ENCODE results near the gene MAP6D1. TPM values are rescaled to one million over a fixed set of nuclear protein-coding genes. Genes with fewer than 3 reads are reported as not detected.

MAP6D1 gene
- total and polyA plus RNA-seq, 2 of the 4 experiments (the other 2 are of a cell fraction): 2.7 to 5.2 TPM

- H2AK5ac ChIP-seq (ENCODE audit: low read depth, low read length): no peak overlapping the region
- TF ChIP-seq POLR2A (IDR thresholded peaks at IDR 0.05; ENCODE audit: low read depth, low read length) (no peak), MAZ (IDR thresholded peaks at IDR 0.05; ENCODE audit: borderline replicate concordance, low read depth, low read length) (no peak), MAFK (IDR thresholded peaks at IDR 0.05; ENCODE audit: low read depth, low read length) (no peak)
- H4K91ac ChIP-seq (ENCODE audit: insufficient read depth, low read depth, low read length): no peak overlapping the region
- peaks cover 42% of the 10 kb centered on the region for H3K36me3 ChIP-seq (ENCODE audit: control insufficient read depth, insufficient read depth, low read length)
- no peak overlapping the region for H2AFZ ChIP-seq (replicated peaks; ENCODE audit: low read length, poor library complexity)
- H3K18ac ChIP-seq (ENCODE audit: low read depth, low read length): no peak overlapping the region
- no peak overlapping the region for H2BK15ac ChIP-seq (ENCODE audit: low read depth, low read length)
- no peak overlapping the region for H4K8ac ChIP-seq (ENCODE audit: low read depth in 2 of 2, low read length in 2 of 2)
- BruUV-seq (replicated peaks): no TSS peak
- H3K23ac ChIP-seq (ENCODE audit: low read depth, low read length): no peak overlapping the region
- CTCF ChIA-PET: interaction anchor here (0.6 to 1.0 kb wide), 2 partner anchors 11 to 256 kb away, joined by 4 read pairs; no protein-coding TSS in a partner anchor
- intact Hi-C loops (cut with micrococcal nuclease) (no loop called here), in situ Hi-C loops (cut with MboI; ENCODE audit: low sequenced_read_pairs) (no loop called here), dilution Hi-C loops (cut with HindIII; ENCODE audit: low sequenced_read_pairs, unreplicated experiment) (no loop called here)
- peaks cover 17 to 21% of the 10 kb centered on the region in 2 experiments for H3K79me1 ChIP-seq (ENCODE audit: low read depth in 1 of 2, low read length in 2 of 2)
- H3K27me3 ChIP-seq (ENCODE audit: control insufficient read depth, insufficient read depth, low read length): no peaks in the 10 kb centered on the region
- H2BK20ac ChIP-seq (ENCODE audit: low read depth, low read length): no peak overlapping the region
- DNase-seq: no peak
- no peak overlapping the region for H3K56ac ChIP-seq (ENCODE audit: extremely low read depth, insufficient read depth, low read length)
- POLR2A ChIA-PET (ENCODE audit: unreplicated experiment): no interaction called here
- H3K4me2 ChIP-seq (ENCODE audit: low read depth, low read length): no peak overlapping the region
- no peak overlapping the region for H3K14ac ChIP-seq (replicated peaks; ENCODE audit: low read depth, low read length)
- H3K9me3 ChIP-seq (ENCODE audit: control insufficient read depth, insufficient read depth, low read length): no peaks in the 10 kb centered on the region
- peaks cover 8% of the 10 kb centered on the region; the same call in 1 of the 2 replicates for H3K9me1 ChIP-seq (ENCODE audit: insufficient read depth, low read length)
- peaks cover 2% of the 10 kb centered on the region; the same call in 1 of the 2 replicates for H3K4me1 ChIP-seq (ENCODE audit: control insufficient read depth, insufficient read depth, low read length)
- no peak overlapping the region for H3K4me3 ChIP-seq (ENCODE audit: insufficient read depth, low read depth, low read length)
- no peak overlapping the region for H4K5ac ChIP-seq (ENCODE audit: low read depth, low read length)
- ATAC-seq (ENCODE audit: low read depth): no peak
- H3K9ac ChIP-seq (ENCODE audit: low read depth, low read length): no peak overlapping the region
- no peak overlapping the region for H2AK9ac ChIP-seq (replicated peaks; ENCODE audit: low read depth, low read length, poor library complexity)
- no peaks in the 10 kb centered on the region; the same call in 1 of the 2 replicates for H4K20me1 ChIP-seq (ENCODE audit: insufficient read depth, low read length)
- no peak overlapping the region for H3K4ac ChIP-seq (ENCODE audit: low read depth, low read length)
- H3K27ac ChIP-seq (ENCODE audit: insufficient read depth, low read length): no peak overlapping the region
- no peak overlapping the region for H2BK5ac ChIP-seq (ENCODE audit: low read depth, low read length, poor library complexity, severe bottlenecking)
- WGBS, 2 experiments (ENCODE audit: extremely low coverage in 2 of 2, insufficient read length in 1 of 2): 100% methylated on average over 1 of the region's 7 CpGs; no CpG with 5 or more reads in 1 of the 2 experiments
- H2BK120ac ChIP-seq (ENCODE audit: low read depth, low read length): no peak overlapping the region
Observed at GRCh38 chr3:183782576-183783276, 42.7 kb downstream of the MAP6D1 start.

All from IMR-90 (cell line).